Uterus (tissue), 2 donors: ENCODE measurements around the gene LAMP5.

Source experiments
- POLR2A ChIP-seq, 2 donors: fragments of 450-650 bp; IDR thresholded peaks; one replicate each; pipeline ENCODE4 v1.6.1; 2016; ENCODE audit warnings: antibody characterized with exemption in 2 of 2, mild to moderate bottlenecking in 1 of 2, moderate library complexity in 1 of 2
- TF ChIP-seq, protein P1 (sequence below), 4 experiments: fragments of 200-600 bp in 2 of 4; fragments of 450-650 bp in 2 of 4; sonication (generic) in 2 of 4; IDR thresholded peaks; one replicate each; pipeline ENCODE4 v1.5.1; 2016 to 2019; ENCODE audit warnings: antibody characterized with exemption in 4 of 4, mild to moderate bottlenecking in 2 of 4, moderate library complexity in 1 of 4

DNA sequence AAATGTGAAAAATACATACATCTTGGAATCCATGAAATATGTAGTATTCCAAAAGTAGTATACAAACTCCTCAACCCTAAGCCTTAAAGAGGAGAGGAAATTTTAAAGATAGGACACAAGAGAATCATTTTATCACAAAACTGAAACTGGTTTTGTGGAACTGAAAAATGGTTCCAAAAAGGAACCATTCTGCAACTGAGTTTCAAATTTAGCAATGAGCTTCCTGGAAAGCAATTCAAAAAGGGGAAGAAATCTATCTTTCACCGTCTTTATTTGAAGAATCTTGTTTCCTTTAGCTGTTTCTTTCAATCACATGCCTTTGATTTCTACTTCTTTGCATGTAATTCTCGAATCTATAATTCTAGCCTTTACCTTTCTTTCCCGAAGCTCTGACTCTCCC, 32.2 kb upstream of the LAMP5 start:
- TF ChIP-seq POLR2A (IDR thresholded peaks at IDR 0.05), result no peak
- TF ChIP-seq, protein P1, sequence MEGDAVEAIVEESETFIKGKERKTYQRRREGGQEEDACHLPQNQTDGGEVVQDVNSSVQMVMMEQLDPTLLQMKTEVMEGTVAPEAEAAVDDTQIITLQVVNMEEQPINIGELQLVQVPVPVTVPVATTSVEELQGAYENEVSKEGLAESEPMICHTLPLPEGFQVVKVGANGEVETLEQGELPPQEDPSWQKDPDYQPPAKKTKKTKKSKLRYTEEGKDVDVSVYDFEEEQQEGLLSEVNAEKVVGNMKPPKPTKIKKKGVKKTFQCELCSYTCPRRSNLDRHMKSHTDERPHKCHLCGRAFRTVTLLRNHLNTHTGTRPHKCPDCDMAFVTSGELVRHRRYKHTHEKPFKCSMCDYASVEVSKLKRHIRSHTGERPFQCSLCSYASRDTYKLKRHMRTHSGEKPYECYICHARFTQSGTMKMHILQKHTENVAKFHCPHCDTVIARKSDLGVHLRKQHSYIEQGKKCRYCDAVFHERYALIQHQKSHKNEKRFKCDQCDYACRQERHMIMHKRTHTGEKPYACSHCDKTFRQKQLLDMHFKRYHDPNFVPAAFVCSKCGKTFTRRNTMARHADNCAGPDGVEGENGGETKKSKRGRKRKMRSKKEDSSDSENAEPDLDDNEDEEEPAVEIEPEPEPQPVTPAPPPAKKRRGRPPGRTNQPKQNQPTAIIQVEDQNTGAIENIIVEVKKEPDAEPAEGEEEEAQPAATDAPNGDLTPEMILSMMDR (IDR thresholded peaks at IDR 0.05), result no peak
